Adrenal gland (tissue), 5 donors: Measurements from ENCODE around the gene DPH1.

Experiments used
- CTCF ChIP-seq, 6 experiments: fragments of 450-650 bp in 4 of 6; fragments of 200-600 bp in 2 of 6; sonication (generic) in 1 of 6; IDR thresholded peaks; 1 replicate in 5 of 6; 2 replicates in 1 of 6; pipeline versions ENCODE4 v1.5.1 to v1.8.0; 2016 to 2021; ENCODE audit warnings: antibody characterized with exemption in 6 of 6, mild to moderate bottlenecking in 2 of 6, moderate library complexity in 1 of 6
- POLR2A ChIP-seq, 2 donors: fragments of 450-650 bp; IDR thresholded peaks; one replicate each; pipeline ENCODE4 v1.6.1; 2017; ENCODE audit warnings: antibody characterized with exemption in 2 of 2, mild to moderate bottlenecking in 2 of 2, moderate library complexity in 1 of 2
- donor health status: DM: no; HTN: no; CAD: no.

- no peak for TF ChIP-seq CTCF (IDR thresholded peaks at IDR 0.05)
- no peak for TF ChIP-seq POLR2A (IDR thresholded peaks at IDR 0.05)
Measured at GRCh38 chr17:2056206-2057174, 26.5 kb downstream of the DPH1 start.
